Right ventricle myocardium inferior (tissue), 1 donor: ENCODE data around the gene OR7A5. TPM values are rescaled to one million over a fixed set of nuclear protein-coding genes. Genes with fewer than 3 reads are reported as not detected.

Experiments used
- ATAC-seq: fragments of 200-7000 bp; cut with Tn5 transposase; one replicate; pipeline ENCODE4 v1.9.1; 2020; ENCODE audit warnings: mild to moderate bottlenecking, moderate library complexity
- DNase-seq: peaks from one replicate; pipeline ENCODE4 v3.0.0; 2021; ENCODE audit errors: missing footprints
- intact Hi-C: fragments of 100-400 bp; cut with DNase I; formaldehyde crosslinking; loops from one replicate; pipeline ENCODE4 v1.11.0; 2022
- long read RNA-seq: library from polyadenylated mRNA; unstranded; transcript quantifications from one replicate; pipeline ENCODE4 v2.0.0, GENCODE V29; 2021
- total RNA-seq: library from RNA; stranded (reverse); fragmentation: NEBNext Ultra II Directional; extraction: Animal tissue kit (Norgen Biotek cat#: 25700); gene quantifications from one replicate; pipeline ENCODE4 v1.2.1, GENCODE V29; 2021
- donor health status: DM: no; HTN: yes; CAD: no; lungs with severe emphysema.

Gene OR7A5
- not detected for total RNA-seq
- long read RNA-seq, result 0 reads

GRCh38 chr19:14835011-14835410, at the start of gene OR7A5, which contains the start of gene OR7C1:
TSS of gene OR7A5 (minus strand) at chr19:14835185. CDS start at chr19:14828241, 6,944 bp downstream.
TSS of gene OR7C1 (minus strand) at chr19:14835185. CDS start at chr19:14800136, 35,049 bp downstream.
- ATAC-seq, result peak; percentile 23
- DNase-seq, result no peak
- intact Hi-C loops, result no loop called here

DNA sequence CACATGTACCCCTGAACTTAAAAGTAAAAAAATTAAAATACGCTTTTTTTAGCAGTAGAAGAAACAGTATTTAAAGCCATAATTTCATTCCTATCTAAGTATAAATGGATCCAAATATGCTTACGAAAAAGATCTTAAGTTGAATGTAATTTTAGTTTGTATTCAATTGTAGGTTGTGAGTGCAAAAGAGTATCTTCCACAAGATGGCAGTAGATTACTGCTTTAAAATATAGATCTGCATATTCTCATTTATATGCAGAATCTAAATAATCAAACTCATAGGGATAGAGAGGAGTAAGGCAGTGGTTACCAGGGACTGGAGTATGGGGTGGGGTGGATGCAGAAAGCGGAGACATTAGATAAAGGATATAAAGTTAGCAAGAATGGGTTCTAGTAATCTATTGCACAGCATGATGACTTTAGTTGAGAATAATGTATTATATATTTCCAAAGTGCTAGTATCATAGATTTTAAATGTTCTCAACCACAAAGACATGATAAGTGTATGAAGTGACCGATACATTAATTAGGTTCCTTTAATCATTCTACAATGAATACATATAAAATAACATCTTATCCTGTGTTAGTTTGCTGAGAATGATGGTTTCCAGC, 36.7 kb upstream of the OR7A5 start:
- DNase-seq (no peak), ATAC-seq (no peak)
- intact Hi-C loops, result no loop called here

DNA sequence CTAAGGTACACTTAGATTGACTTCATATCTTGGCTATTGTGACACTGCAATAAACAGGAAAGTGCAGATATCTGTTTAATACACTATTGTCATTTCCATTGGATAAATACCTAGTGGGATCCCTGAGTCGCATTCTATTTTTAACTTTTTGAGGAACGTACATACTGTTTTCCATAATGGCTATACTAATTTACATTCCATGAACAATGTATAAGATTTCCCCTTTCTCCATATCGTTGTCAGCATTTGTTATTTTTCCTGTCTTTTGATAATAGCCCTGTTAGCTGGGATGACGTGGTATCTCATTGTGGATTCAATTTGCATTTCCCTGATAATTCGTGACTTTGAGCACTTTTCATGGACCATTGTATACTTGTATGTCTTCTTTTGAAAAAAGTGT, 33.5 kb upstream of the OR7A5 start:
- intact Hi-C loops, result no loop called here

GRCh38 chr19:14848822-14849221, 13.8 kb upstream of the OR7A5 start, which contains the start of gene OR7A10:
TSS of gene OR7A10 (minus strand) at chr19:14848922. CDS start at chr19:14841877, 7,045 bp downstream.
- DNase-seq, result no peak
- intact Hi-C loops, result no loop called here
- no peak for ATAC-seq

More for the DNA sequence above, 33.5 kb upstream of the OR7A5 start:
- ATAC-seq, result no peak
- no peak for DNase-seq

GRCh38 chr19:14843578-14843977, 8.6 kb upstream of the OR7A5 start:
- intact Hi-C loops, result no loop called here
- DNase-seq (no peak), ATAC-seq (no peak)

- no peak for DNase-seq
- ATAC-seq, result no peak
- intact Hi-C loops, result no loop called here
Observed at GRCh38 chr19:14843169-14843568, 8.2 kb upstream of the OR7A5 start.

DNA sequence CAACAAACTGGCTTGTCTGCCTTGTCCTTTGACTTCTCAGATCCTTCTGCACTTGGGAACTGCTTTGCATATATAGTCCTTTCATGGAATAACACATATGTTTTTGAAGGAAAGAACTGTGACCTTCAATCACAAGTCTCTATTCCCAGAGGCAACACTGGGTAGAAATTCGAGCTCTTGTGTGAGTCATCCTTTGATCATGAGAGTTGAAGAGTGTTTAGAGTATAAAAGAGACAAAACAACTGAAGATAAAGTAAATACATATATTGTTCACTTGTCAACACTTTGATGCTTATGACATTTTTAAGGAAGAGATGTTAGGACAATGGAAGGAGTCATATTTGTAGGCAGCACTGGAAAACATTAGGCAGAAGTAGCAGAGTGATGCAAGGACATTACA, 5.2 kb upstream of the OR7A5 start:
- ATAC-seq (no peak), DNase-seq (no peak)
- intact Hi-C loops, result no loop called here

DNA sequence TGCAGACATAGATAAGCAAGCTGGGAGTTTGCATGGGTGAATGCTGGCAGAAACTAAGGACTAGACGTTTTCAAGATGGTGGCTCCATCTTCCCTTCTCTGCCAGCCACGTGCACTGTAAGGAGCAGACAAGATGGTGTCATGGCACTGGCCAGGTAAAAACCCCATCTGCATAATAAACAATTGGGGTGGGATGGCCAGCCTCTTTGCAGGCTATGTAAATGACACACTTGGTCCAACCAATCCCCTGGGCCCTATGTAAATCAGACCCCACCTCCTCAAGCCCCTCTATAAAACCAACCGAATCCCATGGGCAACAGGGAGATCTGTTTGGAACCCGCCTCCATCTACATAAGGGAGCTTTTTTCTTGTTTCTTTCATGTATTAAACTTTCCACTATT, 2.4 kb upstream of the OR7A5 start:
- intact Hi-C loops, result no loop called here
- DNase-seq (no peak), ATAC-seq (no peak)

DNA sequence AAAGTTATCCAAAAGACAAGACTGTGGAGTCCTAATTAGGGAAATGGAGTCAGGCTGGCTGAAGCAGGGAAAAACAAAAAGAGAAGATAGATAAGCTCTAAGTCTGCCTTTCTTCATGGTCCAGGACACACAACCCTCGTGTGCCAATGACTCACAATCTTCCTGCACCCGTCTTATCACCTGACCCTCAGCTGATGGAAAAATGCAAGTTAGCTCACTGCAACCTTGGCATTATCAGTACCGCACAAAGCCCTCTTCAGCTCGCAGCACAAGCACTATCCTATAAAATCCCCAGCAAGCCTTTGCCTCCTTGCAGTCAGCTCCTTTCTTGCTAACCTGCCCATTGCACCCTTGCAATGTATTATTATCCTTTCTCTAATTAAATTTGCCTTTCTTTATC, 4.3 kb downstream of the OR7A5 start:
- intact Hi-C loops, result no loop called here
- no peak for ATAC-seq
- DNase-seq, result no peak

GRCh38 chr19:14826006-14826405, 9.0 kb downstream of the OR7A5 start:
- no peak for ATAC-seq
- no peak for DNase-seq
- intact Hi-C loops, result no loop called here

GRCh38 chr19:14821937-14822336, 13.0 kb downstream of the OR7A5 start:
- DNase-seq (no peak), ATAC-seq (no peak)
- intact Hi-C loops, result no loop called here

- no peak for ATAC-seq
- no peak for DNase-seq
- intact Hi-C loops, result no loop called here
Observed at GRCh38 chr19:14818588-14818987, 16.4 kb downstream of the OR7A5 start.

DNA sequence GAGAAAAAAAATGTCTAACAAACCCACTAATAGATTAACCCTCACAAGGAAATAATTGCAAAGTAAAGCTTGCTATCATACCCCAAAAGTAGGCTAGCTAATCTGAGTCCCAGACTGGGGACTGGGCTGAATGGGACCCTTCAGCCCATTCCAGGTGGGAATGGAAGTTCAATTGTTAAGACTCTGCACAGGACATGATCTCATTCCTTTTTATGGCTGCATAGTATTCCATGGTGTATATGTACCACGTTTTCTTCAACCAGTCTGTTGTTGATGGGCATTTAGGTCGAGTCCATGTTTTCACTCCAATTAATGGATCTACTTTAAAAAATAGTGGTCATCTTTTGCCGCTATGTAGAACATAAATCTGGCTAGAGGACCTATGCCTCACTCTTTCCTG, 17.9 kb downstream of the OR7A5 start:
- intact Hi-C loops, result no loop called here
- ATAC-seq (no peak), DNase-seq (no peak)

- no peak for DNase-seq
- ATAC-seq, result no peak
- intact Hi-C loops, result no loop called here
Observed at GRCh38 chr19:14814982-14815652, 19.9 kb downstream of the OR7A5 start.

- intact Hi-C loops, result no loop called here
- no peak for ATAC-seq
- no peak for DNase-seq
Observed at GRCh38 chr19:14809272-14810057, 25.5 kb downstream of the OR7A5 start.

GRCh38 chr19:14804765-14805164, 30.2 kb downstream of the OR7A5 start:
- no peak for ATAC-seq
- no peak for DNase-seq
- intact Hi-C loops, result no loop called here

DNA sequence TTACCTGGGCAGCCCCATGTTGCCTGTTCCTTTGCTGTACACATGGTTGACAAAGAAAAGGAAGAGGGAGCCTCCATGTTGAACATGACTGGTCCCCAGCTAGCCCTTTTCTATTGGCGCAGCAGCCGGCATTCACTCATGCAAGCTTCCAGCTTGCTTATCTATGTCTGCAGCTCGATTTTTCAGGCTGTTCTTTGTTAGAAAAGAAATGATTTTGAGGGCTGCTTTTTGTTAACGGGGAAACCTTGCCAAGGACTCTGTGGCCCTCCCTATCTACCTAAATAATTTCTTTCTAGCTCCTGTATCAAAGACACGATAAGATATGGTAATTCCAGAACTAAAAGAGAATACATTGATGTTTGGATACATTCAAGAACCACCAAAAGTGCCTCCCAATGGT, 36.2 kb downstream of the OR7A5 start:
- ATAC-seq (no peak), DNase-seq (no peak)
- intact Hi-C loops, result no loop called here

DNA sequence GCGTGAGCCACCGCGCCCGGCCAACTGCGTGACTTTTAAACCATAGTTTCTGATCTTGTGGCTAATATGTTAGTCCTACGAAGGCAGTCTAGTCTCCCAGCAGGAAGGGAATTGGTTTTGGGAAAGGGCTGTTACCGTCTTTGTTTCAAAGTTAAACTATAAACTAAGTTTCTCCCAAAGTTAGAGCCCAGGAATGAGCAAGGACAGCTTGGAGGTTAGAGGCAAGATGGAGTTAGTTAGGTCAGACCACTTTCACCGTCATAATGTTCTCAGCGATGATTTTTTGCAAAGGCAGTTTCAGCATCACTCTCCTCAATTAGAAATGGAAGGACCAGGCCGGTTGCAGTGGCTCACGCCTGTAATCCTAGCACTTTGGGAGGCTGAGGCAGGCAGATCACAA, 39.0 kb downstream of the OR7A5 start:
- ATAC-seq (no peak), DNase-seq (no peak)
- intact Hi-C loops, result no loop called here

DNA sequence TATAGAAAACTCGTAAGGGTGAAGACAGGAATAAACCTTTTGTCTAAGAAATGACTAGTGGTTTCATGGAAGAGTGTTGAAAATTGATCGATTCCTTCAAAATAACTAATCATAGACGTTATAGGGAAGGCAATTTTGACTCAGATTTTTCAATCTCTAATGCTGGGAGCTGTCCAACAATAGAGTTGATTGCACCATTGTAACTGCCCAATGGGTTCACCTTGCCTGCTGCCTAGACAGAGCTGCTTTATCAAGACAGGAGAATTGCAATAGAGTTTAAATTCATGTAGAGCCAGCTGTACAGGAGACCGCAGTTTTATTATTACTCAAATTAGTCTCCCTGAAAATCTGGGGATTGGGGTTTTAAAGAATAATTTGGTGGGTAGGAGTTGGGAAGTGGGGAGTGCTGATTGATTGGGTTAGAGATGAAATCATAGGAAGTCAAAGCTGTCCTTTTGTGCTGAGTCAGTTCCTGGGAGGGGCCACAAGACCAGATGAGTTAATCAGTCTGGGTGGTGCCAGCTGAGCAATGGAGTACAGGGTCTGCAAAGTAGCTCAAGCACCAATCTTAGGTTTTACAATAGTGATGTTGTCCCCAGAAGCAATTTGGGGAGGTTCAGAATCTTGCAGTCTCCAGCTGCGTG, 39.8 kb downstream of the OR7A5 start:
- intact Hi-C loops, result no loop called here
- DNase-seq (no peak), ATAC-seq (no peak)
